ENCODE measurements around the gene ZP1. TPM values are rescaled to one million over a fixed set of nuclear protein-coding genes. Genes with fewer than 3 reads are reported as not detected.

Gene ZP1
- total and polyA plus RNA-seq, 3 donors from 2014 or later = 3.5 to 11.2 (median 4.0) TPM

DNA sequence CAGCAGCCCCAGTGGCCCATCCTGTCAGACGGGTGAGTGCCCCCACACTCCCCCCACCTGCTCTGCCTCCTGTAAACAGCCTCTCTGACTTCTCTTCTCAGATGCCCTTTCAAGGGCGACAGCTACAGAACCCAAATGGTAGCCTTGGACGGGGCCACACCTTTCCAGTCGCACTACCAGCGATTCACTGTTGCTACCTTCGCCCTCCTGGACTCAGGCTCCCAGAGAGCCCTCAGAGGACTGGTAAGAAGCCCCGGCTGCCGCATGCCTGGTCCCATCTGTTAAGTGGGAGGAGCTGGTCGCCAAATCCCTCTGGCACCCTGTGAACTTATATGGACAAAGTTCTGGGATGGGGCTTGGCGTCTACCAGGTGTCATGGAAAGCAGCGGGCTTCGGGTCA is 6.2 kb downstream of the ZP1 start:
- Histone ChIP-seq H3K27ac (no peak overlapping the region), H3K4me3 (no peak overlapping the region), H3K36me3 (ENCODE audit: low read depth, missing control alignments) (no peaks in the 10 kb centered on the region), H3K4me1 (peaks cover 32% of the 10 kb centered on the region), H3K9me3 (no peaks in the 10 kb centered on the region), H3K27me3 (no peaks in the 10 kb centered on the region)
- TF ChIP-seq POLR2A (IDR thresholded peaks at IDR 0.05) = no peak
- TF ChIP-seq, protein P1, sequence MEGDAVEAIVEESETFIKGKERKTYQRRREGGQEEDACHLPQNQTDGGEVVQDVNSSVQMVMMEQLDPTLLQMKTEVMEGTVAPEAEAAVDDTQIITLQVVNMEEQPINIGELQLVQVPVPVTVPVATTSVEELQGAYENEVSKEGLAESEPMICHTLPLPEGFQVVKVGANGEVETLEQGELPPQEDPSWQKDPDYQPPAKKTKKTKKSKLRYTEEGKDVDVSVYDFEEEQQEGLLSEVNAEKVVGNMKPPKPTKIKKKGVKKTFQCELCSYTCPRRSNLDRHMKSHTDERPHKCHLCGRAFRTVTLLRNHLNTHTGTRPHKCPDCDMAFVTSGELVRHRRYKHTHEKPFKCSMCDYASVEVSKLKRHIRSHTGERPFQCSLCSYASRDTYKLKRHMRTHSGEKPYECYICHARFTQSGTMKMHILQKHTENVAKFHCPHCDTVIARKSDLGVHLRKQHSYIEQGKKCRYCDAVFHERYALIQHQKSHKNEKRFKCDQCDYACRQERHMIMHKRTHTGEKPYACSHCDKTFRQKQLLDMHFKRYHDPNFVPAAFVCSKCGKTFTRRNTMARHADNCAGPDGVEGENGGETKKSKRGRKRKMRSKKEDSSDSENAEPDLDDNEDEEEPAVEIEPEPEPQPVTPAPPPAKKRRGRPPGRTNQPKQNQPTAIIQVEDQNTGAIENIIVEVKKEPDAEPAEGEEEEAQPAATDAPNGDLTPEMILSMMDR (IDR thresholded peaks at IDR 0.05) = no peak
- 90 to 92% methylated on average over 11 to 12 of the region's 12 CpGs for WGBS, 2 donors
- intact Hi-C loops (cut with DNase I; ENCODE audit: low total_unique reads) = no loop called here
- no peak for DNase-seq

DNA sequence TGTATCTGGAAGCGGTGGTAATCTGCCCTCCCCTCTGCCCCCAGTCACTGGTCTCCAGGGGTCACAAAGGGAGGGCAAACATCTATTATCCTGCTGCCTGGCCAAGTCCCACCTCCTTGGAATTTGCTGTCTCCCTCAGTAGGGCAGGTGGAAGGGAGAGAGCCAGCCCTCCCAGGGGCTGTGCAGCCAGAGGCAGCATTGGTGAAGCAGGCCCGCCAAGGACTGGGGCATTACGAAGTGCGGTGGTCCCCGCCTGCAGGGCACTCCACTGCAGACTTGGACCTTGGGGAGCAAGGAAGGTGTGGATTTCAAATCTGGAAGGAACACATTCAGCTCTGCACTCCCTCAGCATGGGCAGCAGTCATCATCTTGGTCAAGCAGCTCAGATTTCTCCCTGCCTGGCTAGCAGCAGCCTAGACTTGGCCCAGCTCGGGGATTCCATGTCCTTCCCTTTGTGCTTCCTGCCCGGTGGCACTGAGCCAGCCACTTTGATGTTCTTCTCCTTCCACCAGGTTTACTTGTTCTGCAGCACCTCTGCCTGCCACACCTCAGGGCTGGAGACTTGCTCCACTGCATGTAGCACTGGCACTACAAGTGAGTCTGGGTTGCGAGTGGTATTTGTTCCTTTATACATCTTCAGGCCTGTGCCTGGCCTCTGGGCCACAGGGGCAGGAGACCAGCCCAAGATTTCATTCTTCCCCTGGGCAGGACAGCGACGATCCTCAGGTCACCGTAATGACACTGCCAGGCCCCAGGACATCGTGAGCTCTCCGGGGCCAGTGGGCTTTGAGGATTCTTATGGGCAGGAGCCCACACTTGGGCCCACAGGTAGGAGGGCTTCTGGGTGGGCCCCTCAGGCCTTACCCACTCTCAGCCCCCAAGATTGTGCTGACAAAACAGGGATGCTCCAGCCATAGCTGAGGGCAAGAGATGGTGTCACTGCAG is 7.4 kb downstream of the ZP1 start:
- no peaks in the 10 kb centered on the region for H3K9me3 ChIP-seq
- TF ChIP-seq POLR2A (IDR thresholded peaks at IDR 0.05) = no peak
- TF ChIP-seq, protein P1 (IDR thresholded peaks at IDR 0.05) = no peak

DNA sequence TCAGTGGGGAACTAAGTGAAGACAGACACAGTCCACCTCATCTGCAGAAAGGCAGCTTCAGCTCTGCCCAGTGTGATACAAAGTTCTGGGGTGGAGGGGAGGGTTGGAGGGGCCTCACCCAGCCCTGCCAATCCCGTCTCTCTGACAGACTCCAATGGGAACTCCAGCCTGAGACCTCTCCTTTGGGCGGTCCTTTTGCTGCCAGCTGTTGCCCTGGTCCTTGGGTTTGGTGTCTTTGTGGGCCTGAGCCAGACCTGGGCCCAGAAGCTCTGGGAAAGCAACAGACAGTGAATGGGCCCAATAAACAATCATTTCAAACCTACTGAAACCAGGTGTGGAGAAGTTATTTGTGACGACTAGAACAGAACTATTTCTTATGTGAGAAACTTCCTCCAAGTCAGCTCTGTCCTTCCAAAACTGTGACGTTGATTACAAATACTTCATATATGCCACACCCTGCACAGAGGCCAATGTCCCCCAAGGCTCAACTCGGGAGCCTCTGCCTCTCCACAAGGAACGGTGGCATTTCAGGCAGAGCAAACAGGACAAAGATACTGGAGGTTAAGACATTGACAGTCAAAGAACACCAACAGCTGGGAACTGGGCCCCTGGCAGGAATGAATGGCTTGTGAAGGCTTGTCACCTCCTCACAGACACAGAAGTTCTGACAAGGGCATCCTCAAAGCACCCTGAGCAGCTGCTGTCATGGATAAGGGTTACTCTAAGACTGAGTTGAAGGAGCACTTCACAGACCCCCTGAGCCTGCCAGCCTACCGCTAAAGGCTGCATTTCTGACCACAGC is 8.2 kb downstream of the ZP1 start:
- H3K9me3 ChIP-seq = no peaks in the 10 kb centered on the region
- 90 to 93% methylated on average over 7 of the region's 7 CpGs for WGBS, 2 donors
- H3K36me3 ChIP-seq (ENCODE audit: low read depth, missing control alignments) = no peaks in the 10 kb centered on the region
- TF ChIP-seq POLR2A (IDR thresholded peaks at IDR 0.05) = no peak
- TF ChIP-seq, protein P1 (IDR thresholded peaks at IDR 0.05) = no peak
- H3K27ac ChIP-seq = peak overlapping the region in 1 of 2 donors; percentile 88
- intact Hi-C loops (cut with DNase I; ENCODE audit: low total_unique reads) = no loop called here
- peaks cover 32% of the 10 kb centered on the region for H3K4me1 ChIP-seq
- no peak for DNase-seq
- no peak overlapping the region for H3K4me3 ChIP-seq
- no peaks in the 10 kb centered on the region for H3K27me3 ChIP-seq

More for the DNA sequence above, 7.4 kb downstream of the ZP1 start:
- Histone ChIP-seq H3K4me1 (peaks cover 32% of the 10 kb centered on the region), H3K27me3 (no peaks in the 10 kb centered on the region), H3K36me3 (ENCODE audit: low read depth, missing control alignments) (no peaks in the 10 kb centered on the region), H3K27ac (no peak overlapping the region), H3K4me3 (no peak overlapping the region)
- DNase-seq = no peak
- intact Hi-C loops (cut with DNase I; ENCODE audit: low total_unique reads) = no loop called here
- whole genome bisulfite sequencing, 2 donors = 85 to 89% methylated on average over 7 to 13 of the region's 13 CpGs

DNA sequence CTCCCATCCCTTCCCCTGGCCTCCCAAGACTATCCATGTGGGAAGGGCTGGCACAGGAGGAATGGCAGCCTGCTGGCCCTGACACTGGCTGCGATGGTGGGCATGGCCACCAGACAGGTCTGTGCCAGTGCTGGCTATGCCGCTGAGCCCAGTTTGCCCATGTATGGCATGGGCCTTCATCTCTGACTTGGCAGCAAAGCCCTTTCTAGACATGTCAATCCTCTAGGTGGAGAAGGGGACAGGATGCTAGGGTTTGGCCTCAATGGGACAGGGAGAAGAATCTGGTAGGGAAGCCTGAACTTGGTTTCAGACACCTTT is 8.8 kb downstream of the ZP1 start:
- no peaks in the 10 kb centered on the region for H3K9me3 ChIP-seq
- H3K36me3 ChIP-seq (ENCODE audit: low read depth, missing control alignments) = no peaks in the 10 kb centered on the region
- peaks cover 28% of the 10 kb centered on the region for H3K4me1 ChIP-seq
- H3K4me3 ChIP-seq = no peak overlapping the region
- TF ChIP-seq, protein P1 (IDR thresholded peaks at IDR 0.05) = no peak
- no peak for TF ChIP-seq POLR2A (IDR thresholded peaks at IDR 0.05)
- peak overlapping the region in 1 of 2 donors; percentile 88 for H3K27ac ChIP-seq
- DNase-seq = no peak
- intact Hi-C loops (cut with DNase I; ENCODE audit: low total_unique reads) = no loop called here
- 100% methylated on average over 2 of the region's 2 CpGs for WGBS, 2 donors
- no peaks in the 10 kb centered on the region for H3K27me3 ChIP-seq

Data from testis (tissue), 3 donors.